ENCODE measurements around the gene NFIA.

NFIA gene

GRCh38 chr1:61380561-61380960, 298.2 kb downstream of the NFIA start:
- no peak for DNase-seq

GRCh38 chr1:61386323-61386722, 304.0 kb downstream of the NFIA start:
- DNase-seq = no peak

- no peak for DNase-seq
Observed at GRCh38 chr1:61386770-61387169, 304.4 kb downstream of the NFIA start.

- DNase-seq = no peak
Observed at GRCh38 chr1:61387829-61388228, 305.5 kb downstream of the NFIA start.

- no peak for DNase-seq
Observed at GRCh38 chr1:61388566-61388965, 306.2 kb downstream of the NFIA start.

GRCh38 chr1:61389194-61389925, 307.0 kb downstream of the NFIA start:
- no peak for DNase-seq

- DNase-seq = no peak
Observed at GRCh38 chr1:61389926-61390845, 307.8 kb downstream of the NFIA start.

- DNase-seq = no peak
Observed at GRCh38 chr1:61391730-61392129, 309.4 kb downstream of the NFIA start.

GRCh38 chr1:61392409-61393242, 310.3 kb downstream of the NFIA start:
- no peak for DNase-seq

GRCh38 chr1:61393575-61393974, 311.2 kb downstream of the NFIA start:
- no peak for DNase-seq

GRCh38 chr1:61395146-61395800, 312.9 kb downstream of the NFIA start:
- no peak for DNase-seq

- DNase-seq = no peak
Observed at GRCh38 chr1:61397495-61397894, 315.1 kb downstream of the NFIA start.

- DNase-seq = no peak
Observed at GRCh38 chr1:61397935-61398334, 315.6 kb downstream of the NFIA start.

GRCh38 chr1:61399199-61399598, 316.8 kb downstream of the NFIA start:
- DNase-seq = no peak

GRCh38 chr1:61400131-61400770, 317.9 kb downstream of the NFIA start:
- no peak for DNase-seq

GRCh38 chr1:61400997-61401396, 318.6 kb downstream of the NFIA start:
- no peak for DNase-seq

- DNase-seq = no peak
Observed at GRCh38 chr1:61403679-61404596, 321.6 kb downstream of the NFIA start.

- no peak for DNase-seq
Observed at GRCh38 chr1:61404597-61405376, 322.4 kb downstream of the NFIA start.

- no peak for DNase-seq
Observed at GRCh38 chr1:61406467-61406866, 324.1 kb downstream of the NFIA start.

GRCh38 chr1:61412601-61413000, 330.2 kb downstream of the NFIA start:
- no peak for DNase-seq

All from activated CD4-positive, alpha-beta T cell treated with anti-CD3 and anti-CD28 coated beads, Interleukin-2, amount 50 U/mL, for 4 hours (primary cell).